Heart left ventricle (tissue), 16 donors: ENCODE results near the gene MAFF. TPM values are rescaled to one million over a fixed set of nuclear protein-coding genes. Genes with fewer than 3 reads are reported as not detected.

Experiments used
- ATAC-seq, 4 donors: fragments of 200-7000 bp; cut with Tn5 transposase; one replicate each; pipeline ENCODE4 v1.9.1; 2020 to 2022; ENCODE audit warnings: moderate library complexity in 4 of 4, mild to moderate bottlenecking in 3 of 4, moderate number of reproducible peaks in 1 of 4
- DNase-seq, 5 donors: peaks; one replicate each; pipeline ENCODE4 v3.0.0-alpha.2; 2020
- H3K27ac ChIP-seq, 12 donors: fragments of 200-600 bp; sonication (generic) in 4 of 12; one replicate each; pipeline versions ENCODE4 v1.5.0 to v1.8.0; 2016 to 2022; ENCODE audit warnings: mild to moderate bottlenecking in 2 of 12
- H3K27me3 ChIP-seq, 9 donors: fragments of 200-600 bp; sonication (generic) in 2 of 9; one replicate each; pipeline versions ENCODE4 v1.5.1 to v1.8.0; 2016 to 2022; ENCODE audit warnings: mild to moderate bottlenecking in 3 of 9
- H3K36me3 ChIP-seq, 9 donors: fragments of 200-600 bp; sonication (generic) in 2 of 9; one replicate each; pipeline versions ENCODE4 v1.5.0 to v1.8.0; 2018 to 2022; ENCODE audit warnings: mild to moderate bottlenecking in 2 of 9
- H3K4me1 ChIP-seq, 12 donors: fragments of 200-600 bp; sonication (generic) in 4 of 12; one replicate each; pipeline versions ENCODE4 v1.5.0 to v1.8.0; 2016 to 2022; ENCODE audit warnings: mild to moderate bottlenecking in 3 of 12
- H3K4me3 ChIP-seq, 12 donors: fragments of 200-600 bp; sonication (generic) in 4 of 12; one replicate each; pipeline versions ENCODE4 v1.5.0 to v1.8.0; 2017 to 2022; ENCODE audit warnings: mild to moderate bottlenecking in 9 of 12, moderate library complexity in 4 of 12
- H3K9me3 ChIP-seq, 12 donors: fragments of 200-600 bp; sonication (generic) in 4 of 12; one replicate each; pipeline versions ENCODE4 v1.5.0 to v1.8.0; 2016 to 2022; ENCODE audit warnings: mild to moderate bottlenecking in 1 of 12
- CTCF ChIP-seq, 12 donors: fragments of 200-600 bp; sonication (generic) in 4 of 12; IDR thresholded peaks; one replicate each; pipeline versions ENCODE4 v1.5.0 to v1.8.0; 2018 to 2022; ENCODE audit warnings: antibody characterized with exemption in 12 of 12, mild to moderate bottlenecking in 5 of 12
- POLR2A ChIP-seq, 2 donors: fragments of 450-650 bp; IDR thresholded peaks; one replicate each; pipeline ENCODE4 v1.6.1; 2017; ENCODE audit warnings: antibody characterized with exemption in 2 of 2, mild to moderate bottlenecking in 2 of 2, moderate library complexity in 2 of 2
- WGBS, 4 donors: extraction: QIAGEN DNeasy Blood & Tissue Kit in 2 of 4; methylation state at CpG; one replicate each; pipeline versions ENCODE4 v1.1.5 to v1.1.7; 2013 to 2018; 5-methylcytosine and 5-hydroxymethylcytosine counted together
- intact Hi-C, 10 donors: fragments of 100-400 bp; cut with DNase I; formaldehyde crosslinking; loops; one replicate each; pipeline versions ENCODE4 v1.11.1 to v1.14.2; 2022
- polyA plus RNA-seq, 2 donors: library from polyadenylated mRNA; stranded (reverse); fragments of 200-250 nt; gene quantifications; one replicate each; pipeline ENCODE4 v1.2.3, GENCODE V29; 2013
- total RNA-seq, 9 donors: library from RNA; depleted of rRNA in 2 of 9; stranded (reverse); fragments of >200 nt in 2 of 9; fragmentation: NEBNext Ultra II Directional in 3 of 9; extraction: Animal tissue kit (Norgen Biotek cat#: 25700) in 3 of 9; gene quantifications; one replicate each; pipeline versions ENCODE4 v1.1.0 to v1.2.4, GENCODE V29; 2016 to 2023
- donor health status: ischemic (EF 13 %, LVEDD 7.1; RV severe dilation, severe dysfunction).
- donor health status: healthy with polysubstance abuse.
- donor health status: DM: no; HTN: yes; CAD: no.
- donor health status: DM: no; HTN: no; CAD: no.
- donor health status: ischemic (EF 25% LVEDD 6.9; RV normal size, moderate dysfunction).
- donor health status: ischemic (EF 25% LVEDD 5.7; RV mildly dilated, moderate dysfunction).
- donor health status: healthy.
- donor health status: DM: yes; HTN: yes; CAD: no.
- donor health status: ischemic (EF 35%, LVEDD 5.7; RV mildly dilated, moderate dysfunction).
- donor health status: nonischemic (EF 11% LVEDD 7.7; RV severe dilation, severe dysfunction).
- donor health status: DM: yes; HTN: yes; CAD: no.
- donor health status: PGD.
- donor health status: ischemic (EF 29% LVEDD 5.4; RV normal size, mild dysfunction).
- donor health status: nonischemic (EF 23%, LVEDD 6.1; RV moderate dilation, normal function).

The MAFF gene
- total and polyA plus RNA-seq, 11 donors, result 1.9 to 36.0 (median 4.7) TPM

GRCh38 chr22:38259370-38259769, 57.6 kb downstream of the MAFF start:
- H3K27ac ChIP-seq, result peak overlapping the region in 11 of 12 donors; percentile 68 to 91 (median 82)
- H3K4me1 ChIP-seq, result peaks cover 19 to 92% (median 67%) of the 10 kb centered on the region in 12 donors
- 67 to 84% (median 77%) methylated on average over 8 of the region's 8 CpGs for WGBS, 4 donors
- DNase-seq, result no peak
- no peak overlapping the region for H3K4me3 ChIP-seq
- no peaks in the 10 kb centered on the region for H3K27me3 ChIP-seq
- peaks cover 0 to 13% (median 0%) of the 10 kb centered on the region in 9 donors for H3K36me3 ChIP-seq
- H3K9me3 ChIP-seq, result no peaks in the 10 kb centered on the region
- no peak for TF ChIP-seq CTCF (IDR thresholded peaks at IDR 0.05)
- TF ChIP-seq POLR2A (IDR thresholded peaks at IDR 0.05), result no peak
- intact Hi-C loops, result no loop called here
- ATAC-seq, result no peak

- H3K27ac ChIP-seq, result peak overlapping the region; percentile 42 to 91 (median 80)
- H3K27me3 ChIP-seq, result no peaks in the 10 kb centered on the region
- H3K4me1 ChIP-seq, result peaks cover 22 to 92% (median 76%) of the 10 kb centered on the region in 12 donors
- H3K4me3 ChIP-seq, result peak overlapping the region in 1 of 12 donors; percentile 18
- DNase-seq, result no peak
- H3K9me3 ChIP-seq, result no peaks in the 10 kb centered on the region
- ATAC-seq, result peak in 1 of 4 donors; percentile 0
- 48 to 57% (median 54%) methylated on average over 15 of the region's 15 CpGs for WGBS, 4 donors
- TF ChIP-seq CTCF (IDR thresholded peaks at IDR 0.05) (peak in 4 of 12 donors; percentile 6 to 25 (median 10)), POLR2A (IDR thresholded peaks at IDR 0.05) (no peak)
- peaks cover 0 to 13% (median 0%) of the 10 kb centered on the region in 9 donors for H3K36me3 ChIP-seq
- intact Hi-C loops, result loop anchor here in 6 of 10 donors (5.0 to 10.0 kb wide), 6 partner anchors 46 to 311 kb away; partner anchors contain the start of gene DMC1 (in 1 of the 6)
Measured at GRCh38 chr22:38260761-38261681, 59.2 kb downstream of the MAFF start.

GRCh38 chr22:38262051-38262795, 60.4 kb downstream of the MAFF start:
- peaks cover 0 to 13% (median 0%) of the 10 kb centered on the region in 9 donors for H3K36me3 ChIP-seq
- peak; percentile 22 to 67 (median 56) for ATAC-seq
- TF ChIP-seq POLR2A (IDR thresholded peaks at IDR 0.05) (no peak), CTCF (IDR thresholded peaks at IDR 0.05) (peak; percentile 50 to 77 (median 58))
- DNase-seq, result peak; percentile 48 to 75 (median 61)
- H3K4me1 ChIP-seq, result peaks cover 24 to 95% (median 77%) of the 10 kb centered on the region in 12 donors
- no peak overlapping the region for H3K4me3 ChIP-seq
- WGBS, 4 donors, result 49 to 61% (median 54%) methylated on average over 20 of the region's 20 CpGs
- H3K9me3 ChIP-seq, result no peaks in the 10 kb centered on the region
- H3K27ac ChIP-seq, result peak overlapping the region in 11 of 12 donors; percentile 18 to 91 (median 78)
- intact Hi-C loops, result loop anchor here in 6 of 10 donors (5.0 to 10.0 kb wide), 6 partner anchors 45 to 310 kb away; partner anchors contain the start of gene DMC1 (in 1 of the 6)
- H3K27me3 ChIP-seq, result no peaks in the 10 kb centered on the region
